Retina (tissue), 1 donor: Measurements from ENCODE around the gene LEUTX.
"Not testable (repeated sequence)": the region's sequence is repeated elsewhere in the genome, so short reads cannot be mapped to it uniquely, and the experiment has no call there.

Experiments used
- DNase-seq: peaks from one replicate; pipeline ENCODE4 v3.0.0-alpha.2; 2016

Gene LEUTX

GRCh38 chr19:39788244-39788643, 9.6 kb downstream of the LEUTX start:
- no peak for DNase-seq

- DNase-seq, result peak; percentile 92
Observed at GRCh38 chr19:39792999-39793546, 14.4 kb downstream of the LEUTX start.

- DNase-seq, result no peak
Observed at GRCh38 chr19:39795001-39795400, 16.3 kb downstream of the LEUTX start.

GRCh38 chr19:39796000-39796498, 17.4 kb downstream of the LEUTX start:
- DNase-seq, result no peak

GRCh38 chr19:39797083-39797482, 18.4 kb downstream of the LEUTX start:
- no peak for DNase-seq

- DNase-seq, result no peak
Observed at GRCh38 chr19:39802958-39803357, 24.3 kb downstream of the LEUTX start.

GRCh38 chr19:39805104-39805503, 26.4 kb downstream of the LEUTX start:
- DNase-seq, result no peak

GRCh38 chr19:39807846-39808364, 29.3 kb downstream of the LEUTX start:
- DNase-seq, result no peak

- not testable (repeated sequence) for DNase-seq
Observed at GRCh38 chr19:39808688-39809087, 30.0 kb downstream of the LEUTX start.

- DNase-seq, result no peak
Observed at GRCh38 chr19:39809368-39809767, 30.7 kb downstream of the LEUTX start.

- DNase-seq, result no peak
Observed at GRCh38 chr19:39810424-39810823, 31.8 kb downstream of the LEUTX start.

- DNase-seq, result no peak
Observed at GRCh38 chr19:39811064-39811463, 32.4 kb downstream of the LEUTX start.

GRCh38 chr19:39813264-39813993, 34.8 kb downstream of the LEUTX start:
- DNase-seq, result no peak

GRCh38 chr19:39814111-39814510, 35.5 kb downstream of the LEUTX start:
- DNase-seq, result not testable (repeated sequence)

- DNase-seq, result no peak
Observed at GRCh38 chr19:39814595-39814994, 35.9 kb downstream of the LEUTX start.

GRCh38 chr19:39816287-39817048, 37.8 kb downstream of the LEUTX start:
- no peak for DNase-seq

GRCh38 chr19:39817888-39818561, 39.4 kb downstream of the LEUTX start:
- no peak for DNase-seq

- no peak for DNase-seq
Observed at GRCh38 chr19:39818626-39819097, 40.0 kb downstream of the LEUTX start.

- DNase-seq, result no peak
Observed at GRCh38 chr19:39819786-39820185, 41.1 kb downstream of the LEUTX start.

GRCh38 chr19:39820696-39821095, 42.0 kb downstream of the LEUTX start:
- DNase-seq, result no peak

- DNase-seq, result peak; percentile 54
Observed at GRCh38 chr19:39823686-39824085, 45.0 kb downstream of the LEUTX start.

GRCh38 chr19:39824143-39825092, 45.8 kb downstream of the LEUTX start:
- peak; percentile 93 for DNase-seq
